ENCODE results near the gene LPP. TPM values are rescaled to one million over a fixed set of nuclear protein-coding genes. Genes with fewer than 3 reads are reported as not detected.

Gene LPP
- total RNA-seq, 5 donors from 2014 or later (not counting 1 experiment from before 2014, with no cell fraction given) = 23.8 to 82.6 (median 39.3) TPM

GRCh38 chr3:188692700-188693099 lies 538.7 kb downstream of the LPP start:
- Histone ChIP-seq H3K27ac (ENCODE audit: low read length) (no peak overlapping the region), H3K9me3 (no peaks in the 10 kb centered on the region), H3K36me3 (ENCODE audit: control insufficient read depth in 2 of 2, extremely low read depth in 1 of 2, insufficient read depth in 1 of 2, low read length in 1 of 2) (no peaks in the 10 kb centered on the region), H3K27me3 (replicated peaks in 1 of 2; ENCODE audit: control insufficient read depth in 2 of 2, extremely low read depth in 1 of 2, insufficient read depth in 2 of 2, low read length in 1 of 2) (no peaks in the 10 kb centered on the region), H3K4me3 (ENCODE audit: control insufficient read depth in 1 of 2, extremely low read depth in 1 of 2, low read length in 1 of 2) (no peak overlapping the region), H3K4me1 (ENCODE audit: control insufficient read depth in 1 of 2, extremely low read depth in 1 of 2, insufficient read depth in 2 of 2, low read length in 2 of 2) (peaks cover 0 to 5% of the 10 kb centered on the region in 2 experiments)
- H3K27me3 Mint-ChIP-seq = no peaks in the 10 kb centered on the region
- WGBS (ENCODE audit: insufficient coverage) = 86% methylated on average over 1 of the region's 2 CpGs
- H3K27ac Mint-ChIP-seq = no peak overlapping the region
- CTCF ChIA-PET = no interaction called here
- no peak overlapping the region for H3K4me3 Mint-ChIP-seq
- POLR2A ChIA-PET = no interaction called here
- DNase-seq = no peak
- no peaks in the 10 kb centered on the region for H3K9me3 Mint-ChIP-seq
- peaks cover 11% of the 10 kb centered on the region for H3K36me3 Mint-ChIP-seq
- H3K4me1 Mint-ChIP-seq = peaks cover 0 to 14% (median 2%) of the 10 kb centered on the region in 3 donors
- no peak for ATAC-seq (replicated peaks in 1 of 4)

GRCh38 chr3:188693435-188693834 lies 539.5 kb downstream of the LPP start:
- CTCF ChIA-PET = no interaction called here
- WGBS (ENCODE audit: insufficient coverage) = 97% methylated on average over 3 of the region's 7 CpGs
- H3K27me3 ChIP-seq (replicated peaks in 1 of 2; ENCODE audit: control insufficient read depth in 2 of 2, extremely low read depth in 1 of 2, insufficient read depth in 2 of 2, low read length in 1 of 2) = no peaks in the 10 kb centered on the region
- Mint-ChIP-seq H3K4me1 (peaks cover 0 to 12% (median 2%) of the 10 kb centered on the region in 3 donors), H3K27me3 (no peaks in the 10 kb centered on the region), H3K4me3 (no peak overlapping the region), H3K27ac (no peak overlapping the region), H3K36me3 (peaks cover 11% of the 10 kb centered on the region), H3K9me3 (no peaks in the 10 kb centered on the region)
- ATAC-seq (replicated peaks in 1 of 4) = no peak
- no peak overlapping the region for H3K4me3 ChIP-seq (ENCODE audit: control insufficient read depth in 1 of 2, extremely low read depth in 1 of 2, low read length in 1 of 2)
- no peaks in the 10 kb centered on the region for H3K9me3 ChIP-seq
- H3K36me3 ChIP-seq (ENCODE audit: control insufficient read depth in 2 of 2, extremely low read depth in 1 of 2, insufficient read depth in 1 of 2, low read length in 1 of 2) = no peaks in the 10 kb centered on the region
- peaks cover 0 to 5% of the 10 kb centered on the region in 2 experiments for H3K4me1 ChIP-seq (ENCODE audit: control insufficient read depth in 1 of 2, extremely low read depth in 1 of 2, insufficient read depth in 2 of 2, low read length in 2 of 2)
- DNase-seq = no peak
- no peak overlapping the region for H3K27ac ChIP-seq (ENCODE audit: low read length)
- POLR2A ChIA-PET = interaction anchor here in 1 of 2 donors (0.6 kb wide), 1 partner anchor 128 kb away, joined by 3 read pairs; no protein-coding TSS in a partner anchor

GRCh38 chr3:188695241-188695640 lies 541.3 kb downstream of the LPP start:
- Mint-ChIP-seq H3K27ac (no peak overlapping the region), H3K27me3 (no peaks in the 10 kb centered on the region), H3K4me1 (peaks cover 0 to 11% (median 2%) of the 10 kb centered on the region in 3 donors), H3K4me3 (no peak overlapping the region), H3K9me3 (no peaks in the 10 kb centered on the region), H3K36me3 (peaks cover 17% of the 10 kb centered on the region)
- Histone ChIP-seq H3K27ac (ENCODE audit: low read length) (no peak overlapping the region), H3K27me3 (replicated peaks in 1 of 2; ENCODE audit: control insufficient read depth in 2 of 2, extremely low read depth in 1 of 2, insufficient read depth in 2 of 2, low read length in 1 of 2) (no peaks in the 10 kb centered on the region), H3K36me3 (ENCODE audit: control insufficient read depth in 2 of 2, extremely low read depth in 1 of 2, insufficient read depth in 1 of 2, low read length in 1 of 2) (no peaks in the 10 kb centered on the region), H3K4me1 (ENCODE audit: control insufficient read depth in 1 of 2, extremely low read depth in 1 of 2, insufficient read depth in 2 of 2, low read length in 2 of 2) (no peaks in the 10 kb centered on the region), H3K4me3 (ENCODE audit: control insufficient read depth in 1 of 2, extremely low read depth in 1 of 2, low read length in 1 of 2) (no peak overlapping the region), H3K9me3 (no peaks in the 10 kb centered on the region)
- POLR2A ChIA-PET = interaction anchor here in 1 of 2 donors (0.6 to 0.8 kb wide), 2 partner anchors 8 to 503 kb away, joined by 3 read pairs; no protein-coding TSS in a partner anchor
- CTCF ChIA-PET = no interaction called here
- WGBS (ENCODE audit: insufficient coverage) = 83% methylated on average over 1 of the region's 5 CpGs
- ATAC-seq (replicated peaks in 1 of 4) (no peak), DNase-seq (no peak)

- Mint-ChIP-seq H3K4me1 (peaks cover 0 to 13% (median 4%) of the 10 kb centered on the region in 3 donors), H3K4me3 (no peak overlapping the region), H3K36me3 (peaks cover 17% of the 10 kb centered on the region), H3K27me3 (no peaks in the 10 kb centered on the region), H3K27ac (no peak overlapping the region), H3K9me3 (no peaks in the 10 kb centered on the region)
- Histone ChIP-seq H3K9me3 (no peaks in the 10 kb centered on the region), H3K36me3 (ENCODE audit: control insufficient read depth in 2 of 2, extremely low read depth in 1 of 2, insufficient read depth in 1 of 2, low read length in 1 of 2) (no peaks in the 10 kb centered on the region), H3K27ac (ENCODE audit: low read length) (no peak overlapping the region), H3K4me1 (ENCODE audit: control insufficient read depth in 1 of 2, extremely low read depth in 1 of 2, insufficient read depth in 2 of 2, low read length in 2 of 2) (no peaks in the 10 kb centered on the region), H3K4me3 (ENCODE audit: control insufficient read depth in 1 of 2, extremely low read depth in 1 of 2, low read length in 1 of 2) (no peak overlapping the region), H3K27me3 (replicated peaks in 1 of 2; ENCODE audit: control insufficient read depth in 2 of 2, extremely low read depth in 1 of 2, insufficient read depth in 2 of 2, low read length in 1 of 2) (no peaks in the 10 kb centered on the region)
- ChIA-PET CTCF (interaction anchor here in 1 of 2 donors (0.6 kb wide), 1 partner anchor 405 kb away, joined by 3 read pairs; no protein-coding TSS in a partner anchor), POLR2A (no interaction called here)
- no peak for DNase-seq
- ATAC-seq (replicated peaks in 1 of 4) = no peak
- WGBS (ENCODE audit: insufficient coverage) = 57% methylated on average over 5 of the region's 7 CpGs
Measured at GRCh38 chr3:188697127-188697526, 543.2 kb downstream of the LPP start.

GRCh38 chr3:188698436-188698835 lies 544.5 kb downstream of the LPP start:
- no peaks in the 10 kb centered on the region for H3K9me3 Mint-ChIP-seq
- DNase-seq (no peak), ATAC-seq (replicated peaks in 1 of 4) (no peak)
- 83% methylated on average over 4 of the region's 12 CpGs for WGBS (ENCODE audit: insufficient coverage)
- no peaks in the 10 kb centered on the region for H3K27me3 ChIP-seq (replicated peaks in 1 of 2; ENCODE audit: control insufficient read depth in 2 of 2, extremely low read depth in 1 of 2, insufficient read depth in 2 of 2, low read length in 1 of 2)
- no peaks in the 10 kb centered on the region for H3K27me3 Mint-ChIP-seq
- H3K4me3 ChIP-seq (ENCODE audit: control insufficient read depth in 1 of 2, extremely low read depth in 1 of 2, low read length in 1 of 2) = no peak overlapping the region
- no peak overlapping the region for H3K4me3 Mint-ChIP-seq
- POLR2A ChIA-PET = interaction anchor here (0.5 to 0.7 kb wide), 2 partner anchors 16 to 331 kb away, joined by 3 read pairs; no protein-coding TSS in a partner anchor
- H3K36me3 ChIP-seq (ENCODE audit: control insufficient read depth in 2 of 2, extremely low read depth in 1 of 2, insufficient read depth in 1 of 2, low read length in 1 of 2) = no peaks in the 10 kb centered on the region
- H3K9me3 ChIP-seq = no peaks in the 10 kb centered on the region
- H3K36me3 Mint-ChIP-seq = peaks cover 16% of the 10 kb centered on the region
- no peak overlapping the region for H3K27ac ChIP-seq (ENCODE audit: low read length)
- H3K4me1 ChIP-seq (ENCODE audit: control insufficient read depth in 1 of 2, extremely low read depth in 1 of 2, insufficient read depth in 2 of 2, low read length in 2 of 2) = no peaks in the 10 kb centered on the region
- H3K27ac Mint-ChIP-seq = no peak overlapping the region
- H3K4me1 Mint-ChIP-seq = peaks cover 0 to 15% (median 7%) of the 10 kb centered on the region in 3 donors
- CTCF ChIA-PET = no interaction called here

GRCh38 chr3:188700501-188700900 lies 546.5 kb downstream of the LPP start:
- H3K36me3 Mint-ChIP-seq = peaks cover 18% of the 10 kb centered on the region
- CTCF ChIA-PET = interaction anchor here in 1 of 2 donors (0.6 kb wide), 1 partner anchor 1488 kb away, joined by 3 read pairs; no protein-coding TSS in a partner anchor

More at GRCh38 chr3:188700501-188700900, 546.5 kb downstream of the LPP start:
- no peaks in the 10 kb centered on the region for H3K27me3 ChIP-seq (replicated peaks in 1 of 2; ENCODE audit: control insufficient read depth in 2 of 2, extremely low read depth in 1 of 2, insufficient read depth in 2 of 2, low read length in 1 of 2)
- DNase-seq (no peak), ATAC-seq (replicated peaks in 1 of 4) (no peak)
- H3K4me1 Mint-ChIP-seq = peaks cover 0 to 12% (median 7%) of the 10 kb centered on the region in 3 donors
- no peaks in the 10 kb centered on the region for H3K27me3 Mint-ChIP-seq
- no peaks in the 10 kb centered on the region for H3K4me1 ChIP-seq (ENCODE audit: control insufficient read depth in 1 of 2, extremely low read depth in 1 of 2, insufficient read depth in 2 of 2, low read length in 2 of 2)
- no peak overlapping the region for H3K4me3 ChIP-seq (ENCODE audit: control insufficient read depth in 1 of 2, extremely low read depth in 1 of 2, low read length in 1 of 2)
- H3K9me3 Mint-ChIP-seq = no peaks in the 10 kb centered on the region
- H3K9me3 ChIP-seq = no peaks in the 10 kb centered on the region
- H3K4me3 Mint-ChIP-seq = no peak overlapping the region
- H3K36me3 ChIP-seq (ENCODE audit: control insufficient read depth in 2 of 2, extremely low read depth in 1 of 2, insufficient read depth in 1 of 2, low read length in 1 of 2) = no peaks in the 10 kb centered on the region
- POLR2A ChIA-PET = interaction anchor here in 1 of 2 donors (0.6 kb wide), 1 partner anchor 383 kb away, joined by 4 read pairs; no protein-coding TSS in a partner anchor
- no peak overlapping the region for H3K27ac Mint-ChIP-seq
- no peak overlapping the region for H3K27ac ChIP-seq (ENCODE audit: low read length)

All from T-cell (primary cell).